Calu3 (cell line): ENCODE data around the gene HEATR5A. TPM values are rescaled to one million over a fixed set of nuclear protein-coding genes. Genes with fewer than 3 reads are reported as not detected.

Experiments
- BruUV-seq: library from RNA; stranded (reverse); fragments of 400-500 nt; replicated peaks from 2 replicates; lab custom pipeline; 2021; lab: Mats Ljungman, UMichigan
- CTCF ChIA-PET: fragments of 300-600 bp; sonication (Branson Sonifier 250); formaldehyde crosslinking; loops from one replicate; lab custom pipeline; 2022; ENCODE audit warnings: antibody characterized with exemption; lab: Charles Lee
- DNase-seq: peaks from one replicate; pipeline ENCODE4 v3.0.0; 2022
- H3K27ac Mint-ChIP-seq: one replicate; pipeline ENCODE4 v1.8.0; 2022; ENCODE audit warnings: mixed read lengths; ENCODE audit not compliant: unreplicated experiment
- H3K27me3 Mint-ChIP-seq: one replicate; pipeline ENCODE4 v1.8.0; 2022; ENCODE audit warnings: mixed read lengths; ENCODE audit not compliant: unreplicated experiment
- H3K36me3 Mint-ChIP-seq: one replicate; pipeline ENCODE4 v1.8.0; 2022; ENCODE audit warnings: mild to moderate bottlenecking, moderate library complexity, mixed read lengths; ENCODE audit not compliant: insufficient read depth, unreplicated experiment
- H3K4me1 Mint-ChIP-seq: one replicate; pipeline ENCODE4 v1.8.0; 2022; ENCODE audit warnings: mild to moderate bottlenecking, low read depth, mixed read lengths; ENCODE audit not compliant: unreplicated experiment
- H3K4me3 Mint-ChIP-seq: one replicate; pipeline ENCODE4 v1.8.0; 2022; ENCODE audit warnings: mild to moderate bottlenecking, low read depth, moderate library complexity, mixed read lengths; ENCODE audit not compliant: unreplicated experiment
- H3K9me3 Mint-ChIP-seq: one replicate; pipeline ENCODE4 v1.8.0; 2022; ENCODE audit warnings: low read depth, mixed read lengths; ENCODE audit not compliant: unreplicated experiment
- CTCF ChIP-seq: fragments of 200-600 bp; IDR thresholded peaks from one replicate; pipeline ENCODE4 v1.8.0; 2022; ENCODE audit warnings: antibody characterized with exemption; ENCODE audit not compliant: unreplicated experiment
- intact Hi-C: fragments of 100-400 bp; cut with micrococcal nuclease; formaldehyde crosslinking; loops from one replicate; pipeline ENCODE4 v1.10.0; 2022; ENCODE audit not compliant: unreplicated experiment
- total RNA-seq: library from RNA; stranded (reverse); gene quantifications from 2 replicates; pipeline ENCODE4 v1.2.3, GENCODE V29; 2022

HEATR5A gene
- total RNA-seq, 1 experiment from 2014 or later, result 28.9 TPM

DNA sequence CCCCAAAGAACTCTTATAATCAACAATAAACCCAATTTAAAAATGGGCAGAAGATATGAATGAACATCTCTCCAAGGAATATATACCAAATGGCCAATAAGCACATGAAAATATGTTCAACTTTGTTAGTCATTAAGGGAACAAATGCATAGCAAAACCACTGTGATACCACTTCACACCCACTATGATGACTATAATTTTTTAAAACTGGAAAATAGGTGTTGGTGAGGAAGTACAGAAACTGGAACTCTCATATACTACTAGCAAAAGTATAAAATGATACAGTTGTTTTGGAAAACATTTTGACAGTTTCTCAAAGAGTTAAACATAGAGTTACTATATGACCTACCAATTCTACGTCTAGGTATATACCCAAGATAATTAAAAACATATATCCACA is 9.4 kb upstream of the HEATR5A start:
- Mint-ChIP-seq H3K27ac (no peak overlapping the region), H3K27me3 (no peaks in the 10 kb centered on the region), H3K4me3 (no peak overlapping the region), H3K9me3 (peaks cover 6% of the 10 kb centered on the region), H3K36me3 (no peaks in the 10 kb centered on the region), H3K4me1 (no peaks in the 10 kb centered on the region)
- intact Hi-C loops, result no loop called here
- no peak for DNase-seq
- TF ChIP-seq CTCF, result no peak
- BruUV-seq, result no TSS peak
- CTCF ChIA-PET, result no interaction called here

DNA sequence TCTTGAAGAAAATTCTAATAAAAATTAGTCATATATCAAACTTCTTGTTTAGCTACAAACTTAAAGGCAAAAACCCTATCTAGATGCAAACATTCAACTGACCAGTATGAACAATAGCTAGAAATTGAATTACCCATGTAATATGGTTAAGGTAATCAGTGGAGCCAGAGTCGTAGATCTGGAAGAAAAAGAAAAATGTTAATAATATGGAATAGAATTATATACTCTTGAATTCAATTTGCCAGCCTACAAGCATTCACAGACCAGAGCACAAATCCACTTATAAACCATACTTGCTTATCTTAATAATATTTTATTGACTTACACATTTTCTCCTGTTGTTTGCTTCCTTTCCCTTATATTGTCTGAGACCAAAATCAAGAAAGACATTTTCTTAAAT is 7.7 kb upstream of the HEATR5A start:
- BruUV-seq, result no TSS peak
- TF ChIP-seq CTCF, result no peak
- H3K27me3 Mint-ChIP-seq, result no peaks in the 10 kb centered on the region
- H3K9me3 Mint-ChIP-seq, result peaks cover 6% of the 10 kb centered on the region
- no peaks in the 10 kb centered on the region for H3K36me3 Mint-ChIP-seq
- H3K4me1 Mint-ChIP-seq, result no peaks in the 10 kb centered on the region
- H3K27ac Mint-ChIP-seq, result no peak overlapping the region
- CTCF ChIA-PET, result no interaction called here
- H3K4me3 Mint-ChIP-seq, result no peak overlapping the region
- no peak for DNase-seq
- intact Hi-C loops, result no loop called here

DNA sequence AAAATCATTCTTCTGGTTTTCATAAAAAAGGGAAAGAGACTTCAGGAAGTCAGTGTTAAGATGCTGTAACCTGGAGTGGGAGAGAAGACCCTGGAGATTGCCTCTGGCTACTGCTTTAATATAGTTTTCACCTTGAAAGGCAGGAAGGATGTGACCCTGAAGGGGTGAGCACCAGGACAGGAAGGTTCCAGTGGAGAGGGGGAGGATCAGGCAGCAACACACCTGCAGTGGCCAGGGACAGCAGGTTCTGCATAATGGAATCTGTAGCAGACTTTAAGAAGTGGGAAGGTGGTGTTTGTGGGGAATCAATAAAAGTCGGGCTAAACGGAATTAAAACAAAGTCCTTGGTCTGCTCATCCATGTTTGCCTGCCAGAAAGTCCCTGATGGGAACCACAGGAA is 6.3 kb upstream of the HEATR5A start:
- Mint-ChIP-seq H3K27ac (no peak overlapping the region), H3K4me1 (peaks cover 4% of the 10 kb centered on the region), H3K9me3 (peaks cover 3% of the 10 kb centered on the region), H3K27me3 (no peaks in the 10 kb centered on the region), H3K4me3 (no peak overlapping the region), H3K36me3 (no peaks in the 10 kb centered on the region)
- no peak for TF ChIP-seq CTCF
- intact Hi-C loops, result no loop called here
- CTCF ChIA-PET, result no interaction called here
- no peak for DNase-seq
- no TSS peak for BruUV-seq

DNA sequence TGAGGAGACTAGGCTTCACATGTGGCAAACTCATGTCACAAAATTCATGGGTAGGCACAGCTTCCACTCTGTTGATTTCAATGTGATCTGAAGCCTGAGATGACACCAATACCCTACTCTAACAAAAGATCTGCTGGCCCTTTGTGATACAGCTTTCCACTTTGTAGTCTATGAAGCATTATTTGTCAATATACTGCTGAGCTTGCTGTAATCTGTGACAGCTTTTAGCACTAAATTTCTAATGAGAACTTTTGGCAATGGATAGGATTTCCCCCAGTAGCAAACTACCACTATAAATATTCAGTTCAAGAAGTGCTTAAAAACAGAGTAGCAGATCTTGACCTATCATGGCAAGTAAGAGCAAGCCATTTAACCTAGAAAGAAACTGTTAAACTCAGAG is 5.6 kb upstream of the HEATR5A start:
- Mint-ChIP-seq H3K27me3 (no peaks in the 10 kb centered on the region), H3K9me3 (no peaks in the 10 kb centered on the region), H3K27ac (no peak overlapping the region), H3K4me1 (peaks cover 12% of the 10 kb centered on the region), H3K36me3 (no peaks in the 10 kb centered on the region), H3K4me3 (no peak overlapping the region)
- intact Hi-C loops, result no loop called here
- DNase-seq, result no peak
- no TSS peak for BruUV-seq
- no peak for TF ChIP-seq CTCF
- CTCF ChIA-PET, result no interaction called here
